Measurements from ENCODE around the gene ELOVL5.

ELOVL5 gene

GRCh38 chr6:53236241-53236640, 112.5 kb downstream of the ELOVL5 start:
- no peaks in the 10 kb centered on the region for H3K36me3 ChIP-seq (ENCODE audit: control insufficient read depth, insufficient read depth, low read length)
- H3K9ac ChIP-seq (ENCODE audit: low read length): no peak overlapping the region
- no peaks in the 10 kb centered on the region for H3K27me3 ChIP-seq (ENCODE audit: control insufficient read depth, insufficient read depth, low read length)
- no peak overlapping the region for H3K27ac ChIP-seq (ENCODE audit: low read depth, low read length)
- no peak overlapping the region for H3K4me3 ChIP-seq (ENCODE audit: low read depth, low read length)
- H3K4me1 ChIP-seq (ENCODE audit: control insufficient read depth, insufficient read depth, low read length): no peaks in the 10 kb centered on the region
- H3K9me3 ChIP-seq (ENCODE audit: control insufficient read depth, insufficient read depth, low read depth, low read length): no peaks in the 10 kb centered on the region

- Histone ChIP-seq H3K9ac (ENCODE audit: low read length) (no peak overlapping the region), H3K4me3 (ENCODE audit: low read depth, low read length) (no peak overlapping the region), H3K4me1 (ENCODE audit: control insufficient read depth, insufficient read depth, low read length) (no peaks in the 10 kb centered on the region), H3K27ac (ENCODE audit: low read depth, low read length) (no peak overlapping the region), H3K9me3 (ENCODE audit: control insufficient read depth, insufficient read depth, low read depth, low read length) (no peaks in the 10 kb centered on the region), H3K27me3 (ENCODE audit: control insufficient read depth, insufficient read depth, low read length) (no peaks in the 10 kb centered on the region), H3K36me3 (ENCODE audit: control insufficient read depth, insufficient read depth, low read length) (no peaks in the 10 kb centered on the region)
These were observed 113.2 kb downstream of the ELOVL5 start for GRCh38 chr6:53235508-53235907.

GRCh38 chr6:53233309-53233708, 115.4 kb downstream of the ELOVL5 start:
- H3K4me1 ChIP-seq (ENCODE audit: control insufficient read depth, insufficient read depth, low read length): no peaks in the 10 kb centered on the region
- H3K9ac ChIP-seq (ENCODE audit: low read length): no peak overlapping the region
- H3K27me3 ChIP-seq (ENCODE audit: control insufficient read depth, insufficient read depth, low read length): no peaks in the 10 kb centered on the region
- H3K27ac ChIP-seq (ENCODE audit: low read depth, low read length): no peak overlapping the region
- no peaks in the 10 kb centered on the region for H3K36me3 ChIP-seq (ENCODE audit: control insufficient read depth, insufficient read depth, low read length)
- H3K9me3 ChIP-seq (ENCODE audit: control insufficient read depth, insufficient read depth, low read depth, low read length): no peaks in the 10 kb centered on the region
- H3K4me3 ChIP-seq (ENCODE audit: low read depth, low read length): no peak overlapping the region

GRCh38 chr6:53230775-53231467, 117.8 kb downstream of the ELOVL5 start:
- no peaks in the 10 kb centered on the region for H3K4me1 ChIP-seq (ENCODE audit: control insufficient read depth, insufficient read depth, low read length)
- no peaks in the 10 kb centered on the region for H3K36me3 ChIP-seq (ENCODE audit: control insufficient read depth, insufficient read depth, low read length)
- H3K9me3 ChIP-seq (ENCODE audit: control insufficient read depth, insufficient read depth, low read depth, low read length): no peaks in the 10 kb centered on the region
- H3K9ac ChIP-seq (ENCODE audit: low read length): no peak overlapping the region
- H3K27me3 ChIP-seq (ENCODE audit: control insufficient read depth, insufficient read depth, low read length): no peaks in the 10 kb centered on the region
- no peak overlapping the region for H3K27ac ChIP-seq (ENCODE audit: low read depth, low read length)
- H3K4me3 ChIP-seq (ENCODE audit: low read depth, low read length): no peak overlapping the region

GRCh38 chr6:53227847-53228246, 120.9 kb downstream of the ELOVL5 start:
- Histone ChIP-seq H3K4me3 (ENCODE audit: low read depth, low read length) (no peak overlapping the region), H3K9me3 (ENCODE audit: control insufficient read depth, insufficient read depth, low read depth, low read length) (no peaks in the 10 kb centered on the region), H3K9ac (ENCODE audit: low read length) (no peak overlapping the region), H3K27ac (ENCODE audit: low read depth, low read length) (no peak overlapping the region), H3K4me1 (ENCODE audit: control insufficient read depth, insufficient read depth, low read length) (no peaks in the 10 kb centered on the region), H3K27me3 (ENCODE audit: control insufficient read depth, insufficient read depth, low read length) (no peaks in the 10 kb centered on the region), H3K36me3 (ENCODE audit: control insufficient read depth, insufficient read depth, low read length) (no peaks in the 10 kb centered on the region)

- Histone ChIP-seq H3K27me3 (ENCODE audit: control insufficient read depth, insufficient read depth, low read length) (no peaks in the 10 kb centered on the region), H3K4me3 (ENCODE audit: low read depth, low read length) (no peak overlapping the region), H3K9me3 (ENCODE audit: control insufficient read depth, insufficient read depth, low read depth, low read length) (no peaks in the 10 kb centered on the region), H3K27ac (ENCODE audit: low read depth, low read length) (no peak overlapping the region), H3K4me1 (ENCODE audit: control insufficient read depth, insufficient read depth, low read length) (no peaks in the 10 kb centered on the region), H3K9ac (ENCODE audit: low read length) (no peak overlapping the region), H3K36me3 (ENCODE audit: control insufficient read depth, insufficient read depth, low read length) (no peaks in the 10 kb centered on the region)
These were observed 128.1 kb downstream of the ELOVL5 start for GRCh38 chr6:53220605-53221004.
